Stimulated activated CD4-positive, alpha-beta T cell treated with anti-CD3 and anti-CD28 coated beads, Interleukin-12 subunit alpha, Interleukin-12 subunit beta, amount 100 ng/mL, for 24 hours (primary cell): Measurements from ENCODE around the gene MED10.

Experiments
- DNase-seq, 2 experiments: peaks; one replicate each; pipeline ENCODE4 v3.0.0-alpha.2; 2020; ENCODE audit warnings: low read depth in 2 of 2

The MED10 gene

GRCh38 chr5:6350277-6351090 lies 27.9 kb downstream of the MED10 start:
- no peak for DNase-seq

DNA sequence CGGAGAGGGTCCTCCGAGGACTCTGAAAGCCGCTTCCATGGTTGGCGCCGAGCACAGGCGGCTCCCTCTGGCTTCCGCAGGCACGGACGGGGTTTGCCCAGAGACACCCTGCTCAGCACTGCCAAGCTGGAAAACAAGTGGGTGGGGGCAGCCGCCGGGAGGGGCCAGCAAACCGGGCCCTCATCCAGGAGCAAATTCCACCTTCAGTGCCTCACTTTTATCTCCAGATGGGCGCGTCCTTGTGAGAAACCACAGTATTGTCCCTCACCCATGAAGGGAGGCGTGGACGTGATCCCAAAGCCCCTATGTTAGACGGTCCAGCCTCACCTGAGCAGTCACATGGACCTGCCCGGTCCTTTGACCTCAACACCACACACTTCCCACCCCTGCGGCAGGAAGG lies 29.0 kb downstream of the MED10 start:
- DNase-seq = no peak

DNA sequence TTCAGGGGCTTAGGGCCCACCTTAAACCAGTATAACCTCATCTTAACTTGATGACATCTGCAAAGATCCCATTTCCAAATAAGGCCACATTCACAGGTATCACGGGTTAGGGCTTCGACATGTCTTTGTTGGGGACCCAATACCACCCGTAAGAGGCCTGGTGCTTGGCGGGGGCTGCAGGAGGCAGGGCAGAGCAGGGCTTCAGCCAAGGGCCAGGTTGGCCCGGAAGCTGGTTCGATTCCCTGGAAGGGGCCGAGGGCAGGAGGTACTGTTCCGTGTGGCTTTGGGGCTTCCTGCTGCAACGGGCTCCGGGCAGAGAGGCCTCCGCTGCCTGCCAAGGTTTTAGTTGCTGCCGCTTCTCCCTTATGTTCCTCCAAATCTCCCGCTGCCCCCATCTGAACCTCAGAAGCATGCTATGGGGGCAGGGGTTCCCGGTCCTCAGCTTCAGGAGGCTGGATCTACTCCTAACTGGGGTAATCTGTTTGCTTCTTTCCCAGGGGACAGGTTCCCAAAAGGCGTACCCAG lies 29.8 kb downstream of the MED10 start:
- DNase-seq = no peak

GRCh38 chr5:6347673-6348072 lies 30.7 kb downstream of the MED10 start:
- DNase-seq = no peak

GRCh38 chr5:6347165-6347564 lies 31.2 kb downstream of the MED10 start:
- no peak for DNase-seq

DNA sequence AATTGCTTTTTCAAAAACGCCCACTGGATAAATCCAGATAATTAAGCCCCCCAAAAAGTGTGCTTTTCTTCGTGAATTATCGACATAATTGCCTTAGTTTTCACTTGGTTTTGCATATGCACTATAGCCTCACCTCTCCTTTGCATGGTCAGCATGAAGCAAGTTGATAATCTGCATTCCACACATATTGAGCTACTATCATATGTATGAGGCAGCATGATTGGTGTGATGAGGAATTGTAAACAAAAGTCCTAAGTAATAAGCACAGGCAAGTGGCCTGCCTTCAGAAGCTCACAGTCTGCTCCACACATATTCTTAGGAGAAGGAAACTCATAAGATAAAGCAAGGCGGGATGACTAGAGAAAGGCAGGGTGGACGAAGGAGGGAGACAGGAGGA lies 33.8 kb downstream of the MED10 start:
- DNase-seq = no peak

- DNase-seq = no peak
Observed at GRCh38 chr5:6343951-6344592, 34.3 kb downstream of the MED10 start.

- DNase-seq = no peak
Observed at GRCh38 chr5:6342689-6343315, 35.5 kb downstream of the MED10 start.

GRCh38 chr5:6340100-6340499 lies 38.2 kb downstream of the MED10 start:
- DNase-seq = no peak

DNA sequence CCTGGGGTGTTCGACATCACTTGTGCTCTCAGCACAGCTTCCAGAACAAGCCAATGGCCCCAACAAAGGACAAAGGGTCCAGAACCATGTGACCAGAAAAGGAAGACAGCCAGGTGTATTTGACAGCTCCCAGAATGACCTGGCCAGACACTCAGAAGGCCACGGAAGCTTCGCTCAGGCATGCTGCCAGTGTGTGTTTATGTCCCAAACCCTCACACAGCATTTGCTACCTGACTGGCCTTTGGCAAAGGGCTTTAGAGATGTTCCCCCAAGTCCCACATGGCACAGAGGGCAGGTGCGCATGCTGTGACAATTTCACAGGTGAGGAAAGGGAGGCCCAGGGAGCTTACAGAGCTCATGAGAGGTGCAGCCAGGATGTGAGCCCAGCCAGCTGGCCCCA lies 39.5 kb downstream of the MED10 start:
- no peak for DNase-seq

GRCh38 chr5:6338135-6338534 lies 40.2 kb downstream of the MED10 start:
- no peak for DNase-seq

- no peak for DNase-seq
Observed at GRCh38 chr5:6333182-6333905, 45.0 kb downstream of the MED10 start.

DNA sequence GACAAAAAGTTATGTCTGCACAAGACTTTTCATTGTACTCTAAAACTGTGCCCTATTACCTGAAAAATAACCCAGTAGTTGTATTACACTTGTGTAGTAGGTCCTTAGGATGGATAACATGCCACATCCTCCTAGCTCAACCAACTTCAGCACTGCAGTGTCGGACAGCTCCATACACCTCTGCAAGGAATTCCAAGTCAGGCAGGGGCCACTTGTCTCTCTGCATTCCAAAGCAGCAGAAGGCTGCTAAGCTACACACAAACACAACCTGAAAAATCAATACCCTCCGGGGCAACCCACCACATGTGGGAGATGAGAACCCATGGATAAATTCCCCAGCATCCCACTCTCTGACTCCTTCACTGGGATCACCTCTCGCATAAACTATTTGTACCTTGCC lies 50.2 kb downstream of the MED10 start:
- no peak for DNase-seq

GRCh38 chr5:6326776-6327175 lies 51.6 kb downstream of the MED10 start:
- DNase-seq = no peak

DNA sequence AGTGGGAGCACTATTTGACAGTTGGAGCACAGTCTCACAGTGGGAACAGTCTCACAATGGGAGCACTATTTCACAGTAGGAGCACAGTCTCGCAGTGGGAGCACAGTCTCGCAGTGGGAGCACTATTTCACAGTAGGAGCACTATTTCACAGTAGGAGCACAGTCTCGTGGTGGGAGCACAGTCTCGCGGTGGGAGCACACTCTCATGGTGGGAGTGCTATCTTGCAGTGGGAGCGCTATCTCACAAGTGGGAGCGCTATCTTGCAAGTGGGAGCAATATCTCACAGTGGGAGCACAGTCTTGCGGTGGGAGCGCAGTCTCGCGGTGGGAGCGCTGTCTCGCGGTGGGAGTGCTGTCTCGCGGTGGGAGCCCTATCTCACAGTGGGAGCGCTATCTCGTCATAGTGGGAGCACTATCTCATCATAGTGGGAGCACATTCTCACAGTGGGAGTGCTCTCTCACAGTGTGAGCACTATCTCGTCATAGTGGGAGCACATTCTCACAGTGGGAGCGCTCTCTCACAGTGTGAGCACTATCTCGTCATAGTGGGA lies 56.1 kb downstream of the MED10 start:
- DNase-seq = no peak
